ENCODE measurements around the gene MKLN1.
A peak's percentile ranks its signal among the peaks of the same experiment; 100 is the strongest.
"Not testable (repeated sequence)": the region's sequence is repeated elsewhere in the genome, so short reads cannot be mapped to it uniquely, and the experiment has no call there.

The MKLN1 gene

DNA sequence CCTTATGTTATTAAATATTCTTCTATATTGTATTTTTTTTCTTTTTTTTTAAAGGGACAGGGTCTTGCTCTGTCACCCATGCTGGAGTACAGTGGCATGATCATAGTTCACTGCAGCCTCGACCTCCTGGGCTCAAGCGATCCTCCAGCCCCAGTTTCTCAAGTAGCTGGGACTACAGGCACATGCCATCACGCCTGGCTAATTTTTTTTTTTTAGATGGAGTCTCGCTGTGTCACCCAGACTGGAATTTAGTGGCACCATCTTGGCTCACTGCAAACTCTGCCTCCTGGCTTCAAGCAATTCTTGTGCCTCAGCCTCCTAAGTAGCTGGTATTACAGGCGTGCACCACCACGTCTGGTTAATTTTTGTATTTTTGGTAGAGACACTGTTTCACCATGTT lies 5.1 kb downstream of the MKLN1 start:
- H3K27me3 ChIP-seq (ENCODE audit: control insufficient read depth, insufficient read depth, low read length); H3K9ac ChIP-seq (ENCODE audit: low read depth, low read length); H3K4me3 ChIP-seq (ENCODE audit: low read depth, low read length); H3K36me3 ChIP-seq (ENCODE audit: control insufficient read depth, insufficient read depth, low read length); H3K27ac ChIP-seq (ENCODE audit: low read depth, low read length): not testable (repeated sequence)
- peaks cover 16% of the 10 kb centered on the region for H3K4me1 ChIP-seq (ENCODE audit: control insufficient read depth, insufficient read depth, low read length)
- peaks cover 11% of the 10 kb centered on the region; the same call in 1 of the 2 replicates for H3K9me3 ChIP-seq (ENCODE audit: control insufficient read depth, insufficient read depth, low read length)

DNA sequence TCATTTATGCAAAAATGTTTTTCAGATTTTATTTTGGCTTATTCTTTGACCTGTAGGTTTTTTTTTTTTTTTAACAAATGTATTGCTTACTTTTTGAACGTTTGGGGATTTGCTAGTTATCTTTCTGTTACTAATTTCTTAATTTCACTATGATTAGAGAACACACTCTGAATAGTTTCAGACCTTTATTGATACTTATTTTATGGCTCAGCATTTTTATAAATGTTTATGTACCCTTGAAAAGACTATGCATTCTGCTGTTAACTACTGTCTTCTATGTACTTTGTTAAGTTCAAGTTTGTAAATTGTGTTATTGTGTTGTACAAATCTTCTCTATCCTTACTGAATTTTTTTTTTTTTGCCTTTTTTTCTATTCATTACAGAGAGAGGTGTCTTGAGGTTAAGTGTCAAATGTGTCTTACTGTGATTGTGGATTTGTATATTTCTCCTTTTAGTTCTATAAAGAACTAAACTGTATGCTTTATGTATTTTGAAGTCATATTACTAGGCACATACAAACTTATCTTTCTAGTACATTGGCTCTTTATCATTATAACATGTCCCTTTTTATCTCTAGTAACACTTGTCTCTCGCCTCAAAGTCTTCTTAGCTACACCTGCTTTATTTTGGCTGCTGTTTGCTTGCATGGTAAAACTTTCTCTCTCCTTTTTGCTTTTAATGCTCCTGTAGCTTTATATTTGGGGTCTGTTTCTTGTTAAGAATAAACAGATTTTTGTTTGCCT lies 8.1 kb downstream of the MKLN1 start:
- Histone ChIP-seq H3K9me3 (ENCODE audit: control insufficient read depth, insufficient read depth, low read length) (peaks cover 11% of the 10 kb centered on the region; the same call in 1 of the 2 replicates), H3K36me3 (ENCODE audit: control insufficient read depth, insufficient read depth, low read length) (no peaks in the 10 kb centered on the region)

DNA sequence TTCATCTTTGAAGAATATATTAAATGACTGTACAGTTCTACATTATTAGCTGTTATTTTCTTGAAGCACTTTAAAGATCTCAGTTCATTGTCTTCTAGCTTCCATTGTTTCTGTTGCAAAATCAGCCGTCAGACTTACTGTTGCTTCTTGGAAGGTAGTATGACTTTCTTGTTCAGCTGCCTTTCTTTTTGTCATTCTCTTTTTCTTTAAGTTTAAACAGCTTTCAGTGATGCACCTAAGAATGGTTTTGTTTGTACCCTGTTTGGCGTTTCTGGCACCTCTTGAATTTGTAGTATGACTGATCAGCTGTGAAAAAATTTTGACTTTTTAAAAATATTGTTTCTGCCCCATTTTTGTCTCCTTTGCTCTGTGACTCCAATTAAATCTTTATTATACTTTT lies 9.3 kb downstream of the MKLN1 start:
- Histone ChIP-seq H3K27me3 (ENCODE audit: control insufficient read depth, insufficient read depth, low read length) (no peaks in the 10 kb centered on the region), H3K4me3 (ENCODE audit: low read depth, low read length) (no peak overlapping the region), H3K4me1 (ENCODE audit: control insufficient read depth, insufficient read depth, low read length) (peaks cover 8% of the 10 kb centered on the region; the same call in 1 of the 2 replicates), H3K27ac (ENCODE audit: low read depth, low read length) (no peak overlapping the region), H3K9ac (ENCODE audit: low read depth, low read length) (no peak overlapping the region), H3K9me3 (ENCODE audit: control insufficient read depth, insufficient read depth, low read length) (peaks cover 11% of the 10 kb centered on the region; the same call in 1 of the 2 replicates), H3K36me3 (ENCODE audit: control insufficient read depth, insufficient read depth, low read length) (no peaks in the 10 kb centered on the region)

More for the DNA sequence above, 8.1 kb downstream of the MKLN1 start:
- H3K4me1 ChIP-seq (ENCODE audit: control insufficient read depth, insufficient read depth, low read length): no peaks in the 10 kb centered on the region
- no peak overlapping the region for H3K27ac ChIP-seq (ENCODE audit: low read depth, low read length)
- H3K4me3 ChIP-seq (ENCODE audit: low read depth, low read length): no peak overlapping the region
- H3K27me3 ChIP-seq (ENCODE audit: control insufficient read depth, insufficient read depth, low read length): no peaks in the 10 kb centered on the region
- no peak overlapping the region for H3K9ac ChIP-seq (ENCODE audit: low read depth, low read length)

DNA sequence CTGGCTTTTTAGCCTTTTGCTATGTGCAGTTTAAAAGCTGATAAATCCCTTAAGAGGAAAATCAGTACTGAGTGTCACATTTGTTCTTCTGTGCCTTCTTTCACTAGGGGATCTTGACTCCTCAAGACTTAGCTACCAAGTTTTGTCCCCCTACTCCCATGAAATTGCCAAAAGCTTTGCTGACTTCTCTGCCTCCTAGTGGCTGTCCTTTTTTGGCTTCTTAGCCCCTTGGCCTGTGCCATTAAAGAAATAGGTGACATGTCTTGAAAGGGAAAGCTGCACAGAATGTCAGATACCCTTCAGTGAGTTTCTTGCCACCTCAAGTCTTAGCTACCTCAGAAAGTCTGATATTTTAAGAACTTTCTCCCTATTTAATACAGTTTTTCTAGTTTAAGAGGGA lies 10.5 kb downstream of the MKLN1 start:
- H3K9ac ChIP-seq (ENCODE audit: low read depth, low read length): no peak overlapping the region

DNA sequence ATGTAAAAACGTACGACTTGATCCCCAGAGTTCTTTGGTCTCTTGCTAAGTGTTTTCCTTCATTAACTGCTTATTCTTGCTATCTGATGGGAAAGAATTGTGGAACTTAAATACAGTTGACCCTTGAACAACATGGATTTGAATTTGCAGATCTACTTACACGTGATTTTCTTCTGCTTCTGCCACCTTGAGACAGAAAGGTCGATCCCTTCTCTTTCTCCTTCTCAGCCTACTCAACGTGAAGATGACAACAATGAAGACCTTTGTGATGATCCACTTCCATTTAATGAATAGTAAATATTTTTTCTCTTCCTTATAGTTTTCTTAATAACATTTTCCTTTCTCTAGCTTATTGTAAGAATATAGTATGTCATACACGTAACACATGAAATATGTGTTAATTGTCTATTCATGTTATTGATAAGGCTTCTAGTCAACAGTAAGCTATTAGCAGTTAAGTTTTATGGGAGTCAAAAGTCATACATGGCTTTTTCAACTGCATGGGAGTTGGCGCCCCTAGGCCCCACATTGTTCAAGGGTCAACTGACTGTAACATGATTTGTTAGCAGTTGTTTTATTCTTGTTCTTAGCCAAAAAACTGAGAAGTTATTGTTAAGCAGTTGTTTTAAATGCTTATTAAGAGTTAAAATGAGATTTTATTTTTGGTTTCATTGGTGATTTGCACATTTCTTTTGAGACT lies 11.2 kb downstream of the MKLN1 start:
- Histone ChIP-seq H3K27me3 (ENCODE audit: control insufficient read depth, insufficient read depth, low read length) (no peaks in the 10 kb centered on the region), H3K36me3 (ENCODE audit: control insufficient read depth, insufficient read depth, low read length) (no peaks in the 10 kb centered on the region), H3K9me3 (ENCODE audit: control insufficient read depth, insufficient read depth, low read length) (peaks cover 11% of the 10 kb centered on the region; the same call in 1 of the 2 replicates), H3K4me1 (ENCODE audit: control insufficient read depth, insufficient read depth, low read length) (peaks cover 18% of the 10 kb centered on the region; the same call in 1 of the 2 replicates), H3K27ac (ENCODE audit: low read depth, low read length) (no peak overlapping the region), H3K4me3 (ENCODE audit: low read depth, low read length) (no peak overlapping the region), H3K9ac (ENCODE audit: low read depth, low read length) (no peak overlapping the region)

More for the DNA sequence above, 10.5 kb downstream of the MKLN1 start:
- H3K9me3 ChIP-seq (ENCODE audit: control insufficient read depth, insufficient read depth, low read length): peaks cover 11% of the 10 kb centered on the region; the same call in 1 of the 2 replicates
- H3K4me1 ChIP-seq (ENCODE audit: control insufficient read depth, insufficient read depth, low read length): peaks cover 16% of the 10 kb centered on the region; the same call in 1 of the 2 replicates
- H3K4me3 ChIP-seq (ENCODE audit: low read depth, low read length): no peak overlapping the region
- H3K36me3 ChIP-seq (ENCODE audit: control insufficient read depth, insufficient read depth, low read length): no peaks in the 10 kb centered on the region
- H3K27me3 ChIP-seq (ENCODE audit: control insufficient read depth, insufficient read depth, low read length): no peaks in the 10 kb centered on the region
- H3K27ac ChIP-seq (ENCODE audit: low read depth, low read length): no peak overlapping the region

DNA sequence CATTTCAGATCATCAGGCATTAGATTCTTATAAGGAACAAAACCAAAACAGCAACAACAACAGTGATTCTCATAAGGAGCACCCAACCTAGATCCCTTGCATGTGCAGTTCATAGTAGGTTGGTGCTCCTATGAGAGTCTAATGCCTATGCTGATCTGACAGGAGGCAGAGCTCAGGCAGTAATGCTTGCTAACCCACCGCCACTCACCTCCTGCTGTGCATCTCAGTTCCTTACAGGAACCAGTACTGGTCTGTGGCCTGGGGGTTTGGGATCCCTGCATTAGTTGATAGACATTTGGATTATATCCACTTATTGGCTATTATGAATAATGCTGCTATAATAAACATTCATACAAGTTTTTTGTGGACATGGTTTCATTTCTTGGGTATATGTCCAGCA lies 14.0 kb downstream of the MKLN1 start:
- Histone ChIP-seq H3K4me3 (ENCODE audit: low read depth, low read length) (no peak overlapping the region), H3K36me3 (ENCODE audit: control insufficient read depth, insufficient read depth, low read length) (no peaks in the 10 kb centered on the region), H3K27me3 (ENCODE audit: control insufficient read depth, insufficient read depth, low read length) (no peaks in the 10 kb centered on the region), H3K9me3 (ENCODE audit: control insufficient read depth, insufficient read depth, low read length) (peaks cover 6% of the 10 kb centered on the region; the same call in 1 of the 2 replicates), H3K9ac (ENCODE audit: low read depth, low read length) (no peak overlapping the region), H3K27ac (ENCODE audit: low read depth, low read length) (no peak overlapping the region), H3K4me1 (ENCODE audit: control insufficient read depth, insufficient read depth, low read length) (peaks cover 22% of the 10 kb centered on the region)

DNA sequence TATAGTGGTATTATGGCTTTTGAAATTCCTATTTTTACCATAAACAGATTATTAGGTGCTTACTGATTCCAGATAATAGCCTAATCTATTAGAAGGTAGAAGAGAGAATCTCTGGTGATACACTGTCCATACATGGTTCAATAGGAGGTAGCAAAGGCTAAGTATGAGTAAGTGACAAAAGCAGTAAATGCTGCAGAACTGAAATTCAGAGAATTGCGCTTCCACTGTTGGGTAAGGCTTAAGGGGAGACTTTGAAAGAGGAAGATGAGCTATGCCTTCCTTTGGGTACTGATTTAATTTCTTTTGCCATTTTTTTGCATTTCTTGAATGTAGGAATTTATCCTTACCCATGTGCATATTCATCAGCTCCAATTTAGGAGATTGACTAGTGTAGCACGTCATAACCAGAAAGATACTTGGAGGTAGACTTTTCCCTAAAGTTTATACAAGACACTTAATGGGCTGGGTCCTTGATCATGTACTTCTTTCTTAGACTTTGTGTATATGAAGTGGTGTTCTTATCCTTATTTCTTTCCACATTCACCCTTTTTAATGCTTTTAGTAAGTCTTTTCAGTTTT lies 15.3 kb downstream of the MKLN1 start:
- no peak overlapping the region for H3K4me3 ChIP-seq (ENCODE audit: low read depth, low read length)
- no peaks in the 10 kb centered on the region for H3K9me3 ChIP-seq (ENCODE audit: control insufficient read depth, insufficient read depth, low read length)
- no peaks in the 10 kb centered on the region for H3K27me3 ChIP-seq (ENCODE audit: control insufficient read depth, insufficient read depth, low read length)
- H3K9ac ChIP-seq (ENCODE audit: low read depth, low read length): no peak overlapping the region
- H3K27ac ChIP-seq (ENCODE audit: low read depth, low read length): no peak overlapping the region
- no peaks in the 10 kb centered on the region for H3K36me3 ChIP-seq (ENCODE audit: control insufficient read depth, insufficient read depth, low read length)
- H3K4me1 ChIP-seq (ENCODE audit: control insufficient read depth, insufficient read depth, low read length): peaks cover 35% of the 10 kb centered on the region

DNA sequence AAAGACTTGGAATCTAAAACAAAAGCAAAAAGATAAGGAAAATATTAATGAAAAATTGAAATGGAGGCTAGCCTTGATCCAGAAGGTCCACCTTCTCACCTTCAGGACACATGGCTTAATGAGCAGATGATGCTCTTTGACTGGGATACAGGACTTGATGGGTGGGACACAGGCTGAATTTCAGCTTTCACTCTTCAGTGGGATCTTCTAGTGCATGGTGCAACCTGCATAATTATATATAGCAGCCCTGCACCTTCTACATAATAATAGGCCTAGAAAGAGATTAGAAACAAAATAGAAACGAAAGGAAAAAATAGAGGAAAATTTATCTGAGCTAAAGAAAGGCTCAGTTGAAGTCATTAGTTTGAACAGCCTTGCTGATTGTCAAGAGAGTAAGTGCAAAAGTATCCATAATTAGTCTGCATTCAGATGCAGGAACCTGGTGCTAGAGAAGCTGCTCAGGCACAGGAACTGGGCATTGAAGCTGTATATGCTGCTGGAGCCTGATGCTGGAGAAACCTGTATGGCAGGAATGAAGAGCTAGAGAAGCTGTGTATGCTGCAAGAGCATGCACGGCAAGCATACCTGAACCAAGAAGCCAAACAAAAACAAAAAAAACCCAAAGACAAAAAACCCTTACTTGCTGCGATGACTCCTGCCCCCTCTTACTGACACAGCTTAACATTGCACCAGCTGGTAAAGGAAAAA lies 19.4 kb downstream of the MKLN1 start:
- H3K27ac ChIP-seq (ENCODE audit: low read depth, low read length): peak overlapping the region; percentile 71
- no peaks in the 10 kb centered on the region for H3K9me3 ChIP-seq (ENCODE audit: control insufficient read depth, insufficient read depth, low read length)
- H3K27me3 ChIP-seq (ENCODE audit: control insufficient read depth, insufficient read depth, low read length): no peaks in the 10 kb centered on the region
- H3K4me3 ChIP-seq (ENCODE audit: low read depth, low read length): peak overlapping the region; percentile 17; the same call in 1 of the 2 replicates
- peaks cover 32% of the 10 kb centered on the region for H3K4me1 ChIP-seq (ENCODE audit: control insufficient read depth, insufficient read depth, low read length)
- H3K9ac ChIP-seq (ENCODE audit: low read depth, low read length): no peak overlapping the region
- H3K36me3 ChIP-seq (ENCODE audit: control insufficient read depth, insufficient read depth, low read length): no peaks in the 10 kb centered on the region

DNA sequence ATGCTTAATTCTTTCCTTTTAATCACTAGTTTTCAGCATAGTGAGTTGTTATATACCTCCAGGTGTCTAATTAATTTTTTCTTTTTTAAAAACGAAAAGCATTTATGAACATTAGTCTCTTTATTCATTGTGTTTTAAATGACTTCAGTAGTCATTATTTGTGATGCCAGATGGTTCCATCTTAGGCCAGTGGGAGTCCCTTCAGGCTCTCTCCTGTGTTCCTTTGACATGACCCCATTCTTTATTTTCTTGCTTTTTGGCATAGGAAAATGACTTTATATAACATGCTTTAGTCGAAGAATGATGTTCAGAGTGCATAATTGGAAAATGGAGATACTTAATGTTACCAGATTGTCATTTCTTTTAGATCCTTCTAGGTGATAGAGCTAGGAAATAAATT lies 24.4 kb downstream of the MKLN1 start:
- Histone ChIP-seq H3K27ac (ENCODE audit: low read depth, low read length) (no peak overlapping the region), H3K4me3 (ENCODE audit: low read depth, low read length) (no peak overlapping the region), H3K36me3 (ENCODE audit: control insufficient read depth, insufficient read depth, low read length) (no peaks in the 10 kb centered on the region), H3K9me3 (ENCODE audit: control insufficient read depth, insufficient read depth, low read length) (no peaks in the 10 kb centered on the region), H3K9ac (ENCODE audit: low read depth, low read length) (no peak overlapping the region), H3K27me3 (ENCODE audit: control insufficient read depth, insufficient read depth, low read length) (no peaks in the 10 kb centered on the region), H3K4me1 (ENCODE audit: control insufficient read depth, insufficient read depth, low read length) (peaks cover 27% of the 10 kb centered on the region)

DNA sequence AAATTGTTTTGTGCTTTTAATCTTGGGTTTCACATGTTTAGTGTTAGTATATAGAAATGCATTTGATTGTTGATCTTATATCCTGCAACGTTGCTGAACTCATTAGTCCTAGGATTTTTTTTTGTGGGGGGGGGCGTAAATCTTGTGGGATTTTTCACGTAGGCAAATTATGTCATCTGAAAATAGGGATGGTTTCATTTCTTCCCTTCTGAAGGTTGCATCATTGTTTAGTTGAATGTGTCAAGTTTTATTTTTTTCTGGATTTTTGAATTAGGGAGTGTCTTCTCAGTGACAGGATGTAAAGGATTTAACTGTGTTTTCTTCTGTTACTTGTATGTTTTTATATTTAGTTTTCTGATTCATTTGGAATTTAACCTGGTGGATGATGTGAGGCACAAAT lies 26.7 kb downstream of the MKLN1 start:
- Histone ChIP-seq H3K27me3 (ENCODE audit: control insufficient read depth, insufficient read depth, low read length) (no peaks in the 10 kb centered on the region), H3K9ac (ENCODE audit: low read depth, low read length) (no peak overlapping the region), H3K9me3 (ENCODE audit: control insufficient read depth, insufficient read depth, low read length) (no peaks in the 10 kb centered on the region), H3K36me3 (ENCODE audit: control insufficient read depth, insufficient read depth, low read length) (no peaks in the 10 kb centered on the region), H3K4me1 (ENCODE audit: control insufficient read depth, insufficient read depth, low read length) (peaks cover 33% of the 10 kb centered on the region), H3K4me3 (ENCODE audit: low read depth, low read length) (no peak overlapping the region), H3K27ac (ENCODE audit: low read depth, low read length) (no peak overlapping the region)

Data from HUES48 (cell line).